GM18861 (cell line): ENCODE data around the gene NEURL2.

ENCODE experiments used
- ATAC-seq: cut with Tn5 transposase; IDR thresholded peaks from one replicate; pipeline ENCODE4 v1.9.1; 2021; ENCODE audit not compliant: unreplicated experiment

NEURL2 gene

DNA sequence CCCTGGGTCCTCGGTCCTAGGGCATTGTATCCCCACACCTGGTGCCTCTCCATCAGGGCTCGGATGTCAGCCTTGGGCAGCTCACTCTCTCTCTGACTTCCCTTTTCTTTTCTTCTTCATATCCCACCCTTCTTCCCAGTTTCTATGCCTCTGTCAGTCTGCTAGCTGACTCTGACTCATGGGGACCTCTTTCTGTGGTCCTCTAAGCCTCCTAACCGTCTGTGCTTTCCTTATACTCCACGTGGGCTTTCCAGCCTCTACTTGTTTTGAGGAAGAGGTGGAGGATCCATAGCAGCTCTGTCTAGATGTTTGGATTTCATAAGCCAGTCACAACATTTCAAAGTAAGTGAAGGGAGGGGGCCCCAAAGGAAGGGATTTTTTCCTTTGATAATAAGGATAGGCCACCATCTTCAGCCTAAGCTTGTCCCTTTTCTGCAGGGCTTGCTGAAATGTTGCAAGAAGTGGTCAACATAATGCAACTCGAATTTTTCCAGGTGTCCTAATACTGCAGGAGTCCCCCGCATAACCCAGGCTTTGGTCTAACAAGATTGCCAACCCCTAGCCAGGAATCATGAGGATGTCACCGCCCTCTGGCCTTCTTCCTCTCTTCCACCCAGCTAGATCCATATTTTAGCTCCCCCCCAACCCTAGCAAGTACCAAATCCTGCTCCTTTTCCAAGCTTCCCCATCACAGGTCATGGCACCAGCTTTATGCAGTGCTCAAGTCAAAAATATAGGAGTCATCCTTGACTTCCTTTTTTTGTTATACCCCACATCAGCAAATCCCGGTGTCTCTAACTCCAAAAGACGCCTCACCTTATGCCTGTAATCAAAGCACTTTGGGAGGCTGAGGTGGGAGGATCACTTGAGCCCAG lies 29.7 kb upstream of the NEURL2 start:
- ATAC-seq, result no peak

DNA sequence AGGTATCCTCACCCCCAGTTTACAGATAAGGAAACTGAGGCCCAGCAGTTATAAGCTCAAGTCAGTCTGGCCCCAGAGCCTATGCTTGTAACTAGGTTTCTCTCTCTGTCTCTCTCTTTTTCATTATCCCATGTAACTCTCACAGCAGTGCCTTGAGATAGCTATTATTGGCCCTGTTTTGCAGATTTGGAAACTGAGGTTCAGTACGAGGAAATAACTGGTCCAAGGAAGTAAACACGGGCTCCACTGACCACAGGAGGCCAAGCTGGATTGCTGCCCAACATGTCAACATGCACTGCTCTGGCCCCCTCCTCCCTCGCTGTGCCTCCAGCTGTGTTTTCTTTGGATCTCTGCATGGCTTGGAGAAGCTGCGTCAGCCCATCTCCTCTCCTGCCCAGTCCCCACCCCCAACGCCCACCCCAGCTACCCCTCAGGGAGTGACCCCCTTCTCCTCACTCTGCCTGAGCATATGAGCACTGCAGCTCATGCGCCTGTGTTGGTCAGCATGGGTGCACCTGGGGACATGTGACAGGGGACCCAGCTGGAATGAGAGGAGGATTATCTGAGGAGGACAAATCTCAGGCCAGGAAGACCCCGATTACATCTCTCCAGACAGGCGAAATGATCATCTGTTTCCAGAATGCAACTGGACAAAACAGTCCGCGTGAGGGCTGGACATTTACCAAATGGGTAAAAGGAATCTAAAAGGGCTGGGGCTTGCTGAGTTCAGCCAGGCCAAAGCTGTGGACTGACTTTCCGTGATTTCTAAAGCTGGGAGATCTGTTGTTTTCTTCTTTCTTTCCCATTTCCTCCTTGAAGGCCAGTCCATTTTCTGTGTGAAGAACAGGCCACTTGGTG lies 28.8 kb upstream of the NEURL2 start:
- no peak for ATAC-seq

DNA sequence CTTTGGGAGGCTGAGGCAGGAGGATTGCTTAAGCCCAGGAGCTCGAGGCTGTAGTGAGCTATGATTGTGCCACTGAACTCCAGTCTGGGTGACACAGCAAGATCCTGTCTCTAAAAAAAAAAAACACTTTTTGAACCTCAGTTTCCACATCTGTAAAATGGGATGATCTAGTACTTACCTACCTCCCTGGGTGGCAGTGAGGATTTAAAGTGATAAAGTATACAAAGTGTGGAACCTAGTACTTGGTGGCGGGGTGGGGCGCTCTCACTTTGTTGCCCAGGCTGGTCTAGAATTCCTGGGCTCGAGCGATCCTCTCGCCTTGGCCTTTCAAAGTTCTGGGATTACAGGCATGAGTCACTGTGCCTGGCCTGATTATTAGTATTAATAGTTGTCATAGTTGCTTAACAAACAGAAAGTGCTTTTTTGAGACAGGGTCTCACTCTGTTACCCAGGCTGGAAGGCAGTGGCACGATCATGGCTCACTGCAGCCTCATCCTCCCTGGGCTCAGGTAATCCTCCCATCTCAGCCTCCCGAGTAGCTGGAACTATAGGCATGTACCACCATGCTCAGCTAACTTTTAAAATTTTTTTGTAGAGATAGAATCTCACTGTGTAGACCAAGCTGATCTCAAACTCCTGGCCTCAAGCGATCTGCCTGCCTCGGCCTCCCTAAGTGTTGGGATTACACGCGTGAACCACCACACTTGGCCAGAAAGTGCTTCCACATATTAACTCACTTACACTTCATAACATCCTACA lies 27.9 kb upstream of the NEURL2 start:
- ATAC-seq, result no peak

DNA sequence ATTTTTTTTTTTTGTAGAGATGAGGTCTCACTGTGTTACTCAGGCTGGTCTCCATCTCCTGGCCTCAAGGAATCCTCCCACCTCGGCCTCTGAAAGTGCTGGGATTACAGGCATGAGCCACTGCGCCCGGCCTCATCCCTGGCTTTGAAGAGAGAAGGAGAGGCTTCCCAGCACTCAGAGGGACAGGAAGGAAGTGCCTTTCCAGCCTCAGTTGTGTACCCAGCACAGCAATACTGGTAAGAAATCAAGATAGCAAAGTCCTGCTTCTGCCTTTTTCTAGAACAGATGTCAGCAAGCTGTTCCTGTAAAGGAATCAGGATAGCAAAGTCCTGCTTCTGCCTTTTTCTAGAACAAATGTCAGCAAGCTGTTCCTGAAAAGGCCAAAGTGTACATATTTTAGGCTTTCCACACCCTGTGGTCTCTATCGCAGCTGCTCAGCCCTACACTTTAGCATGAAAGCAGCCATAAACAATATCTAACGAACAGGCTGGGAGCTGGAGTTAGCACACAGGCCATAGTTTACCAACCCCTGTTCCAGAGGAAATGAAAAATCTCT lies 27.3 kb upstream of the NEURL2 start:
- ATAC-seq, result no peak

DNA sequence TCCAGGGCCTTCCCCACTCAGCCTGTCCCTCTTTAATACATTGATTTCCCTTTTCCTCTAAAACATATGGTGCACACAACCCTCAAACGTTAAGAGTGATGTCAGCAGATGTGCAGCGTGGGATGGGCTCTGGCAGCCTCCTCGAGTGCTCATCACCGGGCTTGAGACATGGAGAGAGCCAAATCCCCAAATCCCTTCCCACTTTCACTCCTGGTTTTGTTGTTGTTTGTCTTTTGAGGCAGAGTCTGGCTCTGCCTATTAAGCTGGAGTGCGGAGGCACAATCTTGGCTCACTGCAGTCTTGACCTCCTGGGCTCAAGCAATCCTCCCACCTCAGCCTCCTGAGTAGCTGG lies 26.8 kb upstream of the NEURL2 start:
- no peak for ATAC-seq

DNA sequence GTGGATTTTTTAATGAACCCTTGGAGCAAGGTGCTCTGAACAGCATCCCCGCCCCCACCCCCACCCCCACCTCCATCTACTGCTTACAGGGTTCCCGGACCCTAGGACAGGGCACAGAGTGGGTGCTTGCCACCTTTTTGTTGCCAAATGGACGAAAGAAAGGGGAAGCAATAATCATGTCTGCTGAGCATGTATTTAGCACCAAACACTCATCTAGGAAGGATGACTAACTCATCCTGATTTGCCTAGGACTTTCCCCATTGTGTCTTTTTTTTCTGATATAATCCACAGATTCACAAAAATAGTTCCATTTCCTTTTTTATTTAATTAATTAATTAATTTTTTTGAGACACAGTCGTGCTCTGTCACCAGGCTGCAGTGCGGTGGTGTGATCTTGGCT lies 22.1 kb upstream of the NEURL2 start:
- ATAC-seq, result no peak

DNA sequence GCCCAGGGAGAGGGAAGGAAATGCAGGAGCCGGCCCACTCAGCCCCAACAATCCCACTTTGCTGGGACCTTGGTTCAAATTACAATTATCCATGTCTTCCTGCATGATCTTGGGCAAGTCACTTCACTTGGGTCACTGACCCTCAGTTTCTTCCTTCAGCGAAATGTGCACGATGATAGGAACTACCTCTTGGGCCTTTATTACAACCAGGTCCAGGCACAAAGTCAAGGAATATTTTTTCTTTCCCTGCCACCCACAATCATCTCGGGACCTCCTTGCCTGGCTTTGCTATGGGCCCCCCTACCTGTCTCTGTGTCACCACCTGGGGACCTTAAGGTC lies 21.3 kb upstream of the NEURL2 start:
- no peak for ATAC-seq

DNA sequence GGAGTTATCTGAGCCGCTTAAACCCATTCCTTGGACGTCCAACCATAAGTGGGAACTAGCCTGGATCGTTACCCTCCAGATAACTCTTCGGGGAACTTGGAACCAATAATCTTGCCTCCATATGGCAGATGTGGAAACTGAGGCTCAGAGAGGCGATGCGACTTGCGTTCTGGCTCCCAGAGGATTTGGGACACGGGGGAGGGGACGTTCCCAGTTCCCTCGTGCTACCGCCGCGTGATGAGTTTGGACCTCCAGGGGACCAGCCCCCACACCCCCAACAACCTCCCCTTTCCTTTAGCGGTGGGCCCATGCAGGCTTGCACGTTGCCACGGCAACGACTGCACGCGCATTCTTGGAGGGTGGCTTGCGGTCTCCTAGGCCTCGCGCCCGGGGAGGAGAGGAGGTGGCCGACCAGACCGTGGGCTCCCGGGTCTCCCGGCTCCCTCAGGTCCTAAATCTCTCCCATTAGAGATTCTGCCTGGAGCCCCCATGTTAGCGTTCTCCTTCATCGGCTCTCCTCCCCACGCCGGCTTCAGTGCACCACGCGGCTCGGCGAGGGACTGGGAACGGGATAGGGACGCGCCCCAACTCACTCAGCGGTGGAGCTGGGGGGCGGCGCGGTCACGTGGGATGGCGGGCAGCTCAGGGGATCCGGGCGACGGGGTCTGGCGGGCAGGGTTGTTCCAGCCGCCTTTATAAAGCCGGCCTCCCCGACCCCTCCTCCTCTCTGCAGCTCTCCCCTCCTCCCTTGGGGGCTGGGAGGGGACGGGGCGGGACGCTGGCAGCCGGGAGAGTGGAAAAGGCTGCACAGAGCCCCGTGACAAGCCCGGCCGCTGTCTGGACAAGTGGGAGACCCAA lies 20.7 kb upstream of the NEURL2 start, which contains the start of gene PLTP:
Gene PLTP, minus strand, starts transcription at position 670 of the 858 bp plus-strand sequence. CDS start 703 bp downstream, outside the sequence.
- no peak for ATAC-seq

DNA sequence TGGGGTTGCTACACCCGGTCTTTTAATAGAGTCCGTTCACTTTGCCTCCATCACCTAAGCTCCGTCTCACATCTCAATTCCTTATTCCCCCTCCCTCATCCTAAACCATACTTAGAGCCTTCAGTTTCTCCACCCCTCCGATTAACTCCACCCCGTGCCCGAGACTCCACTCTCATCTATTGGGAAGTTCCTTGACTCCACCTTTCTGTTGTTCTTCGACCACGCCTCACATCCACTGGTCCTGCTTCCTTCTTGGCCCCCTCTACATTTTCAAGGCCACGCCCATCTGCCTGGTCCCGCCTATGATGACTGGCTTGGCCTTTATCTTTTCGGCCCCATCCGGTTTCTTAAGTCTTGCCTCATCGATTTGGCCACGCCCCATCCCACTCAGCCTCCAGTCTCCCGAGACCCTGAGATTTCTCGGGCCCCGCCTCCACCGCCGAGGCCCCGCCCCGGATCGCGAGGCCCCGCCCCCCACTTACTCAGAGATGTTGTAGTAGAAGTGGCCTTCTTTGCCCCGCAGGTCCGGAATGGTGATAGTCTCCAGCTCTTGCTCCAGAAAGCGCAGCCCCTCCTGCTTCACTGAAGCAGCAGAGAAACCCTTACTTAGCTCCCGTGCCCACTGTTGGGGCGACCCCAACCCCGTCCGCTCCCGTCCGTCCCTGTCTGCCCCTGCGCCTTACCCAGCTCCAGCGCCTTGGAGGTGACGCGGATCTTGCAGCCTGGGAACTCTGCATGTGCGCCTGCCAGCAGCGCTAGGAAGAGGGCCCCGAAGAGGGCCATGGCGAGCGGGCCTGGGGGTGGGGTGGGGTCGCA lies 19.9 kb upstream of the NEURL2 start:
- peak; percentile 78 for ATAC-seq

DNA sequence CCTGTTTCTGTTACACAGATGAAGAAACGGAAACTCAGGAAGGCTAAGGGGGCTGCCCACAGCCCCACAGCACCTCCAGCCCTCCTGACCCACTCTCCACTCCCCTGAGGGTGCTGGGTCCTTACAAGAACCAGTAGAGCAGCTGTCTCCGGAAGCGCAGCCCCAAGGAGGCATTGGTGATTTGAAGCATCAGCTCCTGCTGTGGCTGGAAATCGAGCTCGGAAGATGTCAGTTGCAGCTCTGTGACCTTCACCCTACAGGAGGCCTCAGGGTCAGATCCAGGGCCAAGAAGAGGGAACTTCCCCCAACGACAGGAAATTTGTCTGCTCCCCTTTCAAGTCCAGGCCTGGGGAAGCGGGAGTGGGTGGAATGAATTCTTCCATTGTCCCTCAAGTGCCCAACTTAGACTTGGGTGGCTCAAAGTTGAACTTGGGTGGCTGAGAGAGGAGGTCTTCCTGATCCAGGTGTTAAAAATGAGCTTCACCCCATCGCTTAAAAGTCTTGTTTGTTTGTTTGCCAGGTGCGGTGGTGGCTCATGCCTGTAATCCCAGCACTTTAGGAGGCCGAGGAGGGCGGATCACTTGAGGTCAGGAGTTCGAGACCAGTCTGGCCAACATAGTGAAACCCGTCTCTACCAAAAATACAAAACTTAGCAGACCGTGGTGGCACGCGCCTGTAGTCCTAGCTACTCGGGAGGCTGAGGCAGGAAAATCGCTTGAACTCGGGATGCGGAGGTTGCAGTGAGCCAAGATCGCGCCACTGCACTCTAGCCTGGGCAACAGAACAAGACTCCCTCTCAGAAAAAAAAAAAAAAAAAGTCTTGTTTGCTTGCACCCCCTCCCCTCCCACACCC lies 19.0 kb upstream of the NEURL2 start:
- ATAC-seq, result no peak

DNA sequence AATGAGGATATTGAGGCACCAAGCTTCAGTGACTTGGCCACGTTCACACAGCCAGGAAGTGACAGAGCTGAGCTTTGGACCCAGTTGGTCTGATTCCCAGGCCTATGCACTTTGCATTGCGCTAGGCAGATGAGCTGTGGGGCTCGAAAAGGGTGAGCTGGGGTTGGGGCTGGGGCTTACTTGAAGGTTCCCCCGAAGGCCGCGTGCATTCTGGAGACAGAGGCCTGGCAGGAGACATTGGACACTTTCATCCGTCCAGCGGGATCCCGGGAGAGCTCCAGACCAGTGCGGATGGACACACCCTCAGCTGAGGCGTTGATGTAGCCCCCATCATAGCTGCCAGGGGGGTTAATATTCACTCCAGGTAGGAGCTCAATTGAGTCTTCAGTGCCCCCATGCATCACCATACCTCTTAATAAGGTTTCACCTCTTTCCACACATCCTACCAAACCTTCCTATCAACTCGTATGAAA lies 18.4 kb upstream of the NEURL2 start:
- ATAC-seq, result no peak

DNA sequence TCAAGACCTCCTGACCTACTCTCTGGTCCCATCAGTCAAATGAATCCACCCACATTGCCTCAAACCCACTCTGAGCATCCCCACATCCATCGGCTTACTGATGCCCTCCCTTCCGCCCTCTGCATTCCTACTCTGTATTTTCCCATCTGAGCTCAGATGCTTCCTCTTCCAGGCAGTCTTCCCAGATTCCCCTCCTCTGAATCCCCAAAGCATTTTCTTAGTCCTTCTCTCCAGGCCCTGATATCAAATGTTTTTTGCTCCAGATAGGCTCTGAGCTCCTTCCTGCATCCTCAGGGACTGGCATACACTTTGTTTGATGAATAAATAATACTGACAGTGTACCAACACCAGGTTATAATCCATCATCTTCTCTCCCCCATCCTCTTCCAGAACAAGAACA lies 17.1 kb upstream of the NEURL2 start:
- no peak for ATAC-seq

DNA sequence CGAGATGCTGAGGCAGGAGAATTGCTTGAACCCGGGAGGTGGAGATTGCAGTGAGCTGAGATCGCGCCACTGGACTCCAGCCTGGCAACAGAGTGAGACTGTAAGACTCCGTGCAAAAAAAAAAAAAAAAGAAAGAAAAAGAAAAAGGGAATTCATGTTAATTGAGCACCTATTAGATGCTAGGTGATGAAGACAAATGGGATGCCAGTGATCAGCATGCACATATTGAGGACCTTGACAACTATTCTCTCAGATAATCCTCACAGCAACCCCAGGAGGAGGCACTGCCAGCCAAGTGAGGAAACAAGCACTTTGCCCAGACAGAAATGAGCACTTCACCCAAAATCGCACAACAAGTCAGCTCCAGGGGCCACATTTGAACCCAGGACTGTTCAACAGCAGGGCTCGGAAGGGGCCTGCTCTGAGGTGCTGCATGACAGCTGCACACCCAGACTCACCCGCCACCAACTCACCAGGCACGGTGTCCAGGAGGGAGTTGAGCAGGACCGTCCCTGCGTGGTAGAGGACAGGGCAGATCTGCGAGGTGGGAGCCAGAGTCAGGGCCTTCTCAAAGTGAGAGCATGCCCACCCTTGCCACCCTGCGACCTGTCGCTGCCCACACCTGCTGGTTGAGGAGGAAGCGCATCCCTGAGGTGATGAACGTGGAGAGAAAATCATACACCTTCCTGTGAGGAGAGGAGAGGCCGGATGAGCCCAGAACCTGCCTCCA lies 16.4 kb upstream of the NEURL2 start:
- ATAC-seq, result no peak

DNA sequence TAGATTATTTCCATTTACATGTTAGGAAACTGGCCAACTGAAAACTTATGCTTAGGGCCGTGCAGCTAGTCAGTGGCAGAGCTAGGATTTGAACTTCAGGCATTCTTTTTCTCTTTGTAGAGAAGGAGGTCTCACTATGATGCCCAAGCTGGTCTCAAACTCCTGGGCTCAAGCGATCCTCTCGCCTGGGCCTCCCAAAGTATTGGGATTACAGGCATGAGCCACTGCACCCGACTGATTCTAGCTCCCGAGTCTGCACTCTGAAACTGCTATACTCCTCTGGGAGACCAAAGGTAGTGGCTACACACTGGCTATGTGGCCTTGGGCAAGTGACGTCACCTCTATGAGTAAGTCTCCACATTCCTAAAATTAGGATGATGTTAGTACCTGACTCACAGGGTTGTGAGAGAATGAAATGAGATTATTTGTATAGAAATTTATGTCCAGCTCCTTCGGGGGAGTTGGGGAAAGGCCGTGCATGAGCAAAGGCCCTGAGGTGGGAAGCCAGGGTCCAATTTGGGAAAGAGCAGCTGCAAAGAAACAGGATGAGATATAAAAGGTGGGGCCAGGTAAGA lies 14.6 kb upstream of the NEURL2 start:
- no peak for ATAC-seq

DNA sequence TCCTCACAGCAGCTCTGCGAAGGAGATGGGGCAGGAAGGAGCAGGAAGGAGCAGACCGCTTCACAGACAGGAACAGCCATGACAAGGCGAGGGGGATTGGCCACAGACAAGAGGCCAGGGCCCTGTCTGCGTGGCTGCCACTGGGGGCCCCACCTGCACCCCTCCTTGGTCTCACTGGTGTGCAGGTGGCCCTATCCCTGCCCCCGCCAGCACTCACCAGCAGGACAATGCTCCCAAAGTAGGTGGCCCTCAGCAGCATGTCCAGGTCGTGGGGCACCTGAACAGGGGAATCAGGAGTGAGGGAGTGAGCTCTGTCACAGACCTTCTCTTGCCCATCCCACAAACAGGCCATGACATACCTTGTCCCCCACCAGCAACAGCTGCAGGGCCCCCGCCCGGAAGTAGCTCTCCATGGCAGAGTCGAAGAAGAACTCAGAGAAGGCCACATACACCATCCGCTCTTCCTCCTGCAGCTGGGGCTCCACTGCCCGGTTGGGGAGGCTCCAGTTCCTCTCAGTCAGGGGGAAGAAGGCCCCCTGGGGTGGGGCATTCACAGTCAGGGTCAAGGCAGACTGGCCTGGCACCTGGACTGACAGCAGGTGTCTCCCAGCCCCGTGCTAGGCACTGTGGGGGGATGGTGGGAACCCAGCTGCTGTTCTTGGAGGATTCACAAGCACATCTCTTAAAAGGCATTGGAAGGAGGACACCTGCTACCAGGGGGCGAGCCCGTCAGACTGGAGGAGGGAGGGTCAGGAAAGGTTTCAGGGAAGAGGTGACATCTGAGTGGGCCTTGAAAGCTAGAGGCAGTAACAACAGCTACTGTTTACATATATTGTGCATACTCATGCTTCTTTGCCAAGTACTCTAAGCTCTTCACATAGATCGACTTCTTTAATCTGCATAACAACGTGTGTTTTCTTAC lies 13.8 kb upstream of the NEURL2 start:
- ATAC-seq, result no peak

DNA sequence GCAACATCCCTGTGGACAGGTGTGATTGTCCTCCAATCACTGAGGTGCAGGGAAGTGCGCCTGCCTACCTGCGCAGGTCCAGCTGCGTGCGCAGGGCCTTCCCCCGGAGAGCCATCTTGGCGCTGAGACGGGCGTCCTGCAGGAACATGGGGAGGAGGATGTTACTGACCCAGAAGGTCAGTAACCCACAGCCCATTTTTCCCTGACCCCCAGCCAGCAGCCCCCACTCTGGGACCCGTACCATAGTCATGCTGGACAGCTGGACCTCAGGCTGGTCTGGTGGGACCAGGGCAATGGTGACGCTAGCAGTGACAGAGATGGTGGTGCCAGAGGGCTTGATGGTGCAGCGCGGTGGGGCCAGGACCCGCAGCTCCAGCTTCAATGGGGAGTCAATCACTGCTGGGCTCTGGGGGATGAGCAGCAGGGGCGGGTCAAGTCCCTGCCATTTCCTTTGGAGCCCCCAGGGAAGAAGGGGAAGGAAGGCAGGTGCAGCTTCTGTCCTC lies 11.2 kb upstream of the NEURL2 start:
- ATAC-seq, result no peak
